CD14-positive monocyte (primary cell): Measurements from ENCODE around the gene NXPH2. TPM values are rescaled to one million over a fixed set of nuclear protein-coding genes. Genes with fewer than 3 reads are reported as not detected.

ENCODE experiments used
- DNase-seq, 3 donors: peaks; one replicate each; pipeline ENCODE4 v3.0.0-alpha.2; 2011 to 2022
- H2AFZ ChIP-seq: 2 replicates; pipeline ENCODE4 v1.6.0; 2012; ENCODE audit warnings: mild to moderate bottlenecking, low read depth, low read length, inconsistent platforms; ENCODE audit not compliant: insufficient read depth, poor library complexity, severe bottlenecking
- H3K27ac ChIP-seq, 2 donors: 1 replicate in 1 of 2; 2 replicates in 1 of 2; pipeline ENCODE4 v1.5.1; 2012 to 2013; ENCODE audit warnings: low read length in 2 of 2, control low read depth in 1 of 2, inconsistent platforms in 1 of 2, low read depth in 1 of 2, mild to moderate bottlenecking in 1 of 2
- H3K27me3 ChIP-seq, 2 donors: one replicate each; pipeline versions ENCODE4 v1.6.0 to v1.6.1; 2011 to 2013; ENCODE audit warnings: low read length in 2 of 2; ENCODE audit not compliant: control insufficient read depth in 2 of 2, insufficient read depth in 2 of 2
- H3K36me3 ChIP-seq, 2 donors: replicated peaks in 1 of 2; 1 replicate in 1 of 2; 2 replicates in 1 of 2; pipeline versions ENCODE4 v1.5.1 to v1.6.1; 2012 to 2013; ENCODE audit warnings: low read length in 2 of 2, control low read depth in 1 of 2, inconsistent platforms in 1 of 2, mild to moderate bottlenecking in 1 of 2; ENCODE audit not compliant: insufficient read depth in 2 of 2, control insufficient read depth in 1 of 2
- H3K4me1 ChIP-seq, 2 donors: 1 replicate in 1 of 2; 2 replicates in 1 of 2; pipeline versions ENCODE4 v1.5.1 to v1.6.1; 2012 to 2013; ENCODE audit warnings: low read length in 2 of 2, control low read depth in 1 of 2, inconsistent platforms in 1 of 2, mild to moderate bottlenecking in 1 of 2, moderate library complexity in 1 of 2; ENCODE audit not compliant: insufficient read depth in 2 of 2, control insufficient read depth in 1 of 2
- H3K4me2 ChIP-seq: replicated peaks from 2 replicates; pipeline ENCODE3; 2012; ENCODE audit warnings: low read length, moderate library complexity, mild to moderate bottlenecking; ENCODE audit not compliant: poor library complexity, severe bottlenecking; ENCODE audit errors: extremely low read depth
- H3K4me3 ChIP-seq, 3 experiments: fragments of 200-600 bp in 1 of 3; sonication (generic) in 1 of 3; replicated peaks in 1 of 3; 1 replicate in 2 of 3; 2 replicates in 1 of 3; pipeline ENCODE4 v1.5.1; 2011 to 2013; ENCODE audit warnings: low read length in 3 of 3, mild to moderate bottlenecking in 3 of 3, control low read depth in 2 of 3, low read depth in 2 of 3, inconsistent platforms in 1 of 3, moderate library complexity in 1 of 3
- H3K79me2 ChIP-seq: 2 replicates; pipeline ENCODE4 v1.6.0; 2012; ENCODE audit warnings: mild to moderate bottlenecking, control low read depth, inconsistent platforms, low read length, moderate library complexity; ENCODE audit not compliant: insufficient read depth
- H3K9ac ChIP-seq: 2 replicates; pipeline ENCODE4 v1.6.0; 2017; ENCODE audit warnings: low read length, mild to moderate bottlenecking; ENCODE audit not compliant: insufficient read depth, poor library complexity, severe bottlenecking
- H3K9me3 ChIP-seq, 2 donors: replicated peaks in 1 of 2; 1 replicate in 1 of 2; 2 replicates in 1 of 2; pipeline versions ENCODE4 v1.5.1 to v1.6.1; 2012 to 2013; ENCODE audit warnings: low read length in 2 of 2, control low read depth in 1 of 2; ENCODE audit not compliant: control insufficient read depth in 1 of 2, insufficient read depth in 1 of 2
- H4K20me1 ChIP-seq: 2 replicates; pipeline ENCODE4 v1.6.0; 2012; ENCODE audit warnings: mild to moderate bottlenecking, low read length, control low read depth, moderate library complexity; ENCODE audit not compliant: insufficient read depth
- H3K27ac Mint-ChIP-seq, 7 donors: one replicate each; pipeline ENCODE4 v1.8.0; 2020; ENCODE audit warnings: mild to moderate bottlenecking in 7 of 7, mixed read lengths in 7 of 7, moderate library complexity in 6 of 7, inconsistent platforms in 2 of 7
- H3K27me3 Mint-ChIP-seq, 3 donors: one replicate each; pipeline ENCODE4 v1.8.0; 2021 to 2022; ENCODE audit warnings: low read depth in 3 of 3, mild to moderate bottlenecking in 3 of 3, mixed read lengths in 3 of 3, moderate library complexity in 3 of 3, inconsistent platforms in 1 of 3
- H3K36me3 Mint-ChIP-seq, 2 donors: one replicate each; pipeline ENCODE4 v1.8.0; 2020; ENCODE audit warnings: mixed read lengths in 2 of 2, inconsistent platforms in 1 of 2, mild to moderate bottlenecking in 1 of 2
- H3K4me1 Mint-ChIP-seq: one replicate; pipeline ENCODE4 v1.8.0; 2020; ENCODE audit warnings: mild to moderate bottlenecking, mixed read lengths
- H3K4me3 Mint-ChIP-seq, 2 donors: one replicate each; pipeline ENCODE4 v1.8.0; 2020; ENCODE audit warnings: mild to moderate bottlenecking in 2 of 2, mixed read lengths in 2 of 2, moderate library complexity in 1 of 2
- H3K9me3 Mint-ChIP-seq, 7 donors: one replicate each; pipeline ENCODE4 v1.8.0; 2020 to 2022; ENCODE audit warnings: mixed read lengths in 7 of 7, mild to moderate bottlenecking in 6 of 7, moderate library complexity in 6 of 7, inconsistent platforms in 2 of 7
- WGBS: methylation state at CpG from one replicate; pipeline ENCODE4 v1.1.5; 2013; ENCODE audit warnings: missing lambda C conversion rate; ENCODE audit not compliant: insufficient coverage; 5-methylcytosine and 5-hydroxymethylcytosine counted together
- intact Hi-C, 2 donors: fragments of 100-400 bp; cut with micrococcal nuclease; formaldehyde crosslinking; loops; one replicate each; pipeline versions ENCODE4 v1.15.0 to v1.15.1; 2023
- polyA plus RNA-seq, 3 donors: library from polyadenylated mRNA; depleted of rRNA in 1 of 3; unstranded in 2 of 3; stranded (reverse) in 1 of 3; fragments of 300-500 nt in 2 of 3; fragments of >200 nt in 1 of 3; fragmentation: Illumina TruSeq in 2 of 3; gene quantifications; 1 replicate in 2 of 3; 2 replicates in 1 of 3; pipeline ENCODE4 v1.2.3, GENCODE V29; 2012 to 2021
- TF ChIP-seq, protein P1 (sequence below): fragments of 200-600 bp; IDR thresholded peaks from one replicate; pipeline ENCODE4 v1.8.0; 2022; ENCODE audit warnings: antibody characterized with exemption, mild to moderate bottlenecking

The NXPH2 gene
- polyA plus RNA-seq, 3 donors: not detected

DNA sequence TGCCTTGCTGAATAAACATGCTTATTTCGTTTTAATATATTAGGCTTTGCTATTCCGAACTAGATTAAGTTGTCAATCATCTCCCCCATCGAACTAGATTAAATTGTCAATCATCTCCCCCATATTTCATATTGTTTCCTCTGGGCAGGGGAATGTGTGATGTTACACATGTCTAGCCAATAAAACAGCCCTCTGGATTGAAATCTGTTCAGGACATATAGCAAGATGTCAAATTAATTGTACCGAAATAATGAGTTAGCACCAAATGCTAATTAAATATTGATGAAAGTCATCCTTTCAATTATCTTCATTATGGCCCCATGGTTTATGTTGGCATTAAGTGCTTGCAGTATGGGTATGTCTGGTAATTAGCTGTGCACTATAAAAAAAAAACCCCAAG, 143.1 kb downstream of the NXPH2 start:
- H3K27ac ChIP-seq: no peak overlapping the region
- TF ChIP-seq, protein P1, sequence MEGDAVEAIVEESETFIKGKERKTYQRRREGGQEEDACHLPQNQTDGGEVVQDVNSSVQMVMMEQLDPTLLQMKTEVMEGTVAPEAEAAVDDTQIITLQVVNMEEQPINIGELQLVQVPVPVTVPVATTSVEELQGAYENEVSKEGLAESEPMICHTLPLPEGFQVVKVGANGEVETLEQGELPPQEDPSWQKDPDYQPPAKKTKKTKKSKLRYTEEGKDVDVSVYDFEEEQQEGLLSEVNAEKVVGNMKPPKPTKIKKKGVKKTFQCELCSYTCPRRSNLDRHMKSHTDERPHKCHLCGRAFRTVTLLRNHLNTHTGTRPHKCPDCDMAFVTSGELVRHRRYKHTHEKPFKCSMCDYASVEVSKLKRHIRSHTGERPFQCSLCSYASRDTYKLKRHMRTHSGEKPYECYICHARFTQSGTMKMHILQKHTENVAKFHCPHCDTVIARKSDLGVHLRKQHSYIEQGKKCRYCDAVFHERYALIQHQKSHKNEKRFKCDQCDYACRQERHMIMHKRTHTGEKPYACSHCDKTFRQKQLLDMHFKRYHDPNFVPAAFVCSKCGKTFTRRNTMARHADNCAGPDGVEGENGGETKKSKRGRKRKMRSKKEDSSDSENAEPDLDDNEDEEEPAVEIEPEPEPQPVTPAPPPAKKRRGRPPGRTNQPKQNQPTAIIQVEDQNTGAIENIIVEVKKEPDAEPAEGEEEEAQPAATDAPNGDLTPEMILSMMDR: no peak
- peaks cover 0 to 2% (median 0%) of the 10 kb centered on the region in 3 donors for H3K27me3 Mint-ChIP-seq
- no peak overlapping the region for H3K4me3 Mint-ChIP-seq
- no peak overlapping the region for H3K4me3 ChIP-seq
- H3K79me2 ChIP-seq: no peaks in the 10 kb centered on the region
- no peak overlapping the region for H3K4me2 ChIP-seq
- no peak overlapping the region for H3K27ac Mint-ChIP-seq
- H3K36me3 ChIP-seq: no peaks in the 10 kb centered on the region
- no peaks in the 10 kb centered on the region for H3K27me3 ChIP-seq
- WGBS: no CpG with 5 or more reads among the region's 4 CpGs
- H3K9ac ChIP-seq: no peak overlapping the region
- intact Hi-C loops: no loop called here
- no peak for DNase-seq
- no peaks in the 10 kb centered on the region for H3K4me1 ChIP-seq
- peaks cover 0 to 4% (median 2%) of the 10 kb centered on the region in 7 donors for H3K9me3 Mint-ChIP-seq
- H2AFZ ChIP-seq: no peak overlapping the region
- no peaks in the 10 kb centered on the region for H3K9me3 ChIP-seq
- H3K4me1 Mint-ChIP-seq: no peaks in the 10 kb centered on the region
- H4K20me1 ChIP-seq: no peaks in the 10 kb centered on the region
- no peaks in the 10 kb centered on the region for H3K36me3 Mint-ChIP-seq

DNA sequence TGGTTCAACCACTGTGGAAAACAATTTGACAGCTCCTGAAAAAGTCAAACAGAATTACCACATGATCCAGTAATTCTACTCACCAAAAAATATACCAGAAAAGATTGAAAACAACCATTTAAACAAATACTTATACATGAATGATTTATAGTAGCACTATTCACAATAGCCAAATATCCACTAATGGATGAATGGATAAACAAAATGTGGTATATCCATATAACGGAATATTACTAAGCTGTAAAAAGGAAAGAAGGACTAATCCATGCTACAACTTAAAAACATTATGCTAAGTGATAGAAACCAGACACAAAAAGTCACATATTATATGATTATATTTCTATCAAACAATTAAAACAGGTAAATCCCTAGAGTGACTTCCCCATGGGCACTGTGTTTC, 147.1 kb downstream of the NXPH2 start:
- no peak overlapping the region for H2AFZ ChIP-seq
- Mint-ChIP-seq H3K9me3 (peaks cover 0 to 4% (median under 1%) of the 10 kb centered on the region in 7 donors), H3K4me1 (no peaks in the 10 kb centered on the region), H3K4me3 (no peak overlapping the region), H3K27me3 (peaks cover 0 to 2% (median 0%) of the 10 kb centered on the region in 3 donors), H3K27ac (no peak overlapping the region), H3K36me3 (no peaks in the 10 kb centered on the region)
- H3K27me3 ChIP-seq: no peaks in the 10 kb centered on the region
- no peaks in the 10 kb centered on the region for H3K9me3 ChIP-seq
- no peaks in the 10 kb centered on the region for H3K79me2 ChIP-seq
- no peak overlapping the region for H3K4me2 ChIP-seq
- H3K27ac ChIP-seq: no peak overlapping the region
- intact Hi-C loops: no loop called here
- no peaks in the 10 kb centered on the region for H3K4me1 ChIP-seq
- H4K20me1 ChIP-seq: no peaks in the 10 kb centered on the region
- H3K4me3 ChIP-seq: no peak overlapping the region
- H3K36me3 ChIP-seq: no peaks in the 10 kb centered on the region
- no CpG with 5 or more reads among the region's 1 CpG for whole genome bisulfite sequencing
- no peak overlapping the region for H3K9ac ChIP-seq
- TF ChIP-seq, protein P1: no peak
- no peak for DNase-seq
